ENCODE data around the gene RHNO1. TPM values are rescaled to one million over a fixed set of nuclear protein-coding genes. Genes with fewer than 3 reads are reported as not detected.
A peak's percentile ranks its signal among the peaks of the same experiment; 100 is the strongest.
"Not testable (repeated sequence)": the region's sequence is repeated elsewhere in the genome, so short reads cannot be mapped to it uniquely, and the experiment has no call there.

Gene RHNO1
- total RNA-seq, 1 donor from 2014 or later, result 3.6 TPM

DNA sequence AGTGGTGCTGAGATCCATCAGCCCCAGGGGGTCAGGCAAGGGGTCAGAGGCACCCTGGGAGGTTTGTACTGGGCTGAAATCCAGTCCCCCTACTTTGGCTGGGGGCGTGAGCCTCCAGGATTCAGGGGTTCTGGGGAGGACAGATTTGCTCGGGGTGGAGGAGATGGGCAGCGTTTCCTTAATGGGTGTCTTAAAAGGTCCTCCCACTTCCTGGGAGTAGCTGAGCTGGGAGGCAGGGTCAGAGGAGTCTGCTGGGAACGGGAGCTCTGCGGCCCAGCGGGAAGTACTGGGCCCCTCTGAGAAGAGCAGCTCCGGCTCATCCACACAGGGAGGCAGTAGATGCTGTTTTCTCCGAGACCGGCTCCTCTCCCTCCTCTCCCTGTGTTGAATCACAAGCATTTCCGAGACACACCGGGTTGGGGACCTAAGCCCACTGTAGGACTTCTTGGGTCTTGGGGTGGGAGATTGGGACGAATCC lies 18.0 kb upstream of the RHNO1 start:
- intact Hi-C loops (cut with micrococcal nuclease), result no loop called here
- TF ChIP-seq, protein P1, sequence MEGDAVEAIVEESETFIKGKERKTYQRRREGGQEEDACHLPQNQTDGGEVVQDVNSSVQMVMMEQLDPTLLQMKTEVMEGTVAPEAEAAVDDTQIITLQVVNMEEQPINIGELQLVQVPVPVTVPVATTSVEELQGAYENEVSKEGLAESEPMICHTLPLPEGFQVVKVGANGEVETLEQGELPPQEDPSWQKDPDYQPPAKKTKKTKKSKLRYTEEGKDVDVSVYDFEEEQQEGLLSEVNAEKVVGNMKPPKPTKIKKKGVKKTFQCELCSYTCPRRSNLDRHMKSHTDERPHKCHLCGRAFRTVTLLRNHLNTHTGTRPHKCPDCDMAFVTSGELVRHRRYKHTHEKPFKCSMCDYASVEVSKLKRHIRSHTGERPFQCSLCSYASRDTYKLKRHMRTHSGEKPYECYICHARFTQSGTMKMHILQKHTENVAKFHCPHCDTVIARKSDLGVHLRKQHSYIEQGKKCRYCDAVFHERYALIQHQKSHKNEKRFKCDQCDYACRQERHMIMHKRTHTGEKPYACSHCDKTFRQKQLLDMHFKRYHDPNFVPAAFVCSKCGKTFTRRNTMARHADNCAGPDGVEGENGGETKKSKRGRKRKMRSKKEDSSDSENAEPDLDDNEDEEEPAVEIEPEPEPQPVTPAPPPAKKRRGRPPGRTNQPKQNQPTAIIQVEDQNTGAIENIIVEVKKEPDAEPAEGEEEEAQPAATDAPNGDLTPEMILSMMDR (IDR thresholded peaks at IDR 0.05; ENCODE audit: borderline replicate concordance), result no peak
- H3K36me3 ChIP-seq, result no peaks in the 10 kb centered on the region
- peaks cover under 1% of the 10 kb centered on the region for H3K4me1 ChIP-seq
- peak overlapping the region; percentile 51 for H3K27ac ChIP-seq (replicated peaks)
- H3K27me3 ChIP-seq (ENCODE audit: low read depth), result no peaks in the 10 kb centered on the region
- DNase-seq, result peak; percentile 23
- H3K4me3 ChIP-seq, result no peak overlapping the region
- H3K9me3 ChIP-seq (replicated peaks), result no peaks in the 10 kb centered on the region

- TF ChIP-seq, protein P1 (IDR thresholded peaks at IDR 0.05; ENCODE audit: borderline replicate concordance), result no peak
- H3K27ac ChIP-seq (replicated peaks), result no peak overlapping the region
Observed at GRCh38 chr12:2860170-2860569, 16.9 kb upstream of the RHNO1 start.

GRCh38 chr12:2862876-2863275 lies 14.1 kb upstream of the RHNO1 start:
- H3K36me3 ChIP-seq, result no peaks in the 10 kb centered on the region
- H3K27ac ChIP-seq (replicated peaks), result no peak overlapping the region
- H3K9me3 ChIP-seq (replicated peaks), result no peaks in the 10 kb centered on the region
- TF ChIP-seq, protein P1 (IDR thresholded peaks at IDR 0.05; ENCODE audit: borderline replicate concordance), result no peak
- H3K4me3 ChIP-seq, result no peak overlapping the region
- intact Hi-C loops (cut with micrococcal nuclease), result no loop called here
- no peak for DNase-seq
- no peaks in the 10 kb centered on the region for H3K27me3 ChIP-seq (ENCODE audit: low read depth)
- no peaks in the 10 kb centered on the region for H3K4me1 ChIP-seq

More at GRCh38 chr12:2860170-2860569, 16.9 kb upstream of the RHNO1 start:
- intact Hi-C loops (cut with micrococcal nuclease), result no loop called here
- no peak overlapping the region for H3K4me3 ChIP-seq
- H3K36me3 ChIP-seq, result no peaks in the 10 kb centered on the region
- DNase-seq, result no peak
- no peaks in the 10 kb centered on the region for H3K9me3 ChIP-seq (replicated peaks)
- H3K27me3 ChIP-seq (ENCODE audit: low read depth), result no peaks in the 10 kb centered on the region
- H3K4me1 ChIP-seq, result no peaks in the 10 kb centered on the region

DNA sequence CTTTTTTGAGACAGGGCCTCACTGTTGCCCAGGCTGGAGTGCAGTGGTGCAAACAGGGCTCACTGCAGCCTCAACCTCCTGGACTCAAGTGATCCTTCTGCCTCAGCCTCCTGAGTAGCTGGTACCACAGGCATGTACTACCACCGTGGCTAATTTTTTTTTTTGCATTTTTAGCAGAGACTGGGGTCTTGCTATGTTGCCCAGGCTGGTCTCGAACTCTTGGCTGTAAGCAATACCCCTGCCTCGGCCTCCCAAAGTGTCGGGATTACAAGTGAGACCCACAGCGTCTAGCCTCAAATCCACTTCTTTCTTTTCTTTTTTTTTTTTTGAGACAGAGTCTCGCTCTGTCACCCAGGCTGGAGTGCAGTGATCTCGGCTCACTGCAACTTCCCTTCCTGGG lies 13.6 kb upstream of the RHNO1 start:
- DNase-seq; H3K27ac ChIP-seq (replicated peaks); H3K27me3 ChIP-seq (ENCODE audit: low read depth); intact Hi-C loops (cut with micrococcal nuclease); H3K36me3 ChIP-seq; H3K4me3 ChIP-seq; H3K4me1 ChIP-seq; H3K9me3 ChIP-seq (replicated peaks): not testable (repeated sequence)

GRCh38 chr12:2864198-2864597 lies 12.8 kb upstream of the RHNO1 start:
- DNase-seq, result no peak
- Histone ChIP-seq H3K9me3 (replicated peaks) (no peaks in the 10 kb centered on the region), H3K36me3 (no peaks in the 10 kb centered on the region), H3K27ac (replicated peaks) (no peak overlapping the region), H3K4me3 (no peak overlapping the region), H3K27me3 (ENCODE audit: low read depth) (no peaks in the 10 kb centered on the region), H3K4me1 (no peaks in the 10 kb centered on the region)
- TF ChIP-seq, protein P1 (IDR thresholded peaks at IDR 0.05; ENCODE audit: borderline replicate concordance), result no peak
- intact Hi-C loops (cut with micrococcal nuclease), result no loop called here

DNA sequence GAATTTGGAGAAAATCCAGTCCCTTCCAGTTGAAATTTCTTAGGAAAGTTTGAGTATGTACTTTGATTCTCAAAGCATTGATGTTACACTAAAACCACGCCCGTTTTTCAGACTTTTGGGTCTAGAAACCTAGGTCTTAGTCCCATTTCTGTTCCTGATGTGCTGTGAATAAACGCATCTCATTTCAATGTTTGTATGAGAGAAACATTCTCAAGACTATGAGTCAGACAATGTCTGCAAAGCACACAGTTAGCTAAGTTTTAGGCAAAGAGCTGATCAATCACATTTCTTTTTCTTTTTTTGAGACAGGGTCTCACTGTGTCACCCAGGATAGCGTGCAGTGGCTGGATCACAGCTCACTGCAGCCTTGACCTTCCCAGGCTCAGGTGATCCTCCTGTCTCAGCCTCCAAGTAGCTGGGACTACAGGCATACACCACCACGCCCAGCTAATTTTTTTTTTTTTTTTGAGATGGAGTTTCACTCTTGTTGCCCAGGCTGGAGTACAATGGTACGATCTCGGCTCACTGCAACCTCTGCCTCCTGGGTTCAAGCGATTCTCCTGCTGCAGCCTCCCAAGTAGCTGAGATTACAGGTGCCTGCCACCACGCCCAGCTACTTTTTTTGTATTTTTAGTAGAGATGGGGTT lies 7.9 kb upstream of the RHNO1 start:
- H3K9me3 ChIP-seq (replicated peaks); H3K27ac ChIP-seq (replicated peaks); H3K27me3 ChIP-seq (ENCODE audit: low read depth); H3K4me3 ChIP-seq; intact Hi-C loops (cut with micrococcal nuclease); H3K36me3 ChIP-seq; DNase-seq; H3K4me1 ChIP-seq: not testable (repeated sequence)

Data from left ventricle myocardium inferior (tissue), 1 donor.